RWPE2 (cell line): Measurements from ENCODE around the gene ITSN1.
A peak's percentile ranks its signal among the peaks of the same experiment; 100 is the strongest.

Experiments
- ATAC-seq: fragments of 200-7000 bp; cut with Tn5 transposase; 3 replicates; pipeline ENCODE4 v1.9.1; 2021; ENCODE audit warnings: low read depth
- DNase-seq: peaks from one replicate; pipeline ENCODE4 v3.0.0-alpha.2; 2020; ENCODE audit warnings: low spot score
- H3K27ac ChIP-seq: fragments of 450-650 bp; 2 replicates; pipeline ENCODE4 v1.5.1; 2017; ENCODE audit warnings: mild to moderate bottlenecking; ENCODE audit not compliant: poor library complexity, severe bottlenecking
- H3K27me3 ChIP-seq: fragments of 250-450 bp; sonication (Bioruptor Pico); 2 replicates; pipeline ENCODE4 v1.5.1; 2021; ENCODE audit warnings: mild to moderate bottlenecking, moderate library complexity; ENCODE audit not compliant: insufficient read depth, poor library complexity, severe bottlenecking
- H3K36me3 ChIP-seq: fragments of 250-450 bp; sonication (Bioruptor Pico); 2 replicates; pipeline ENCODE4 v1.5.1; 2020; ENCODE audit warnings: low read depth, mild to moderate bottlenecking, moderate library complexity
- H3K4me1 ChIP-seq: fragments of 250-450 bp; sonication (Bioruptor Pico); 2 replicates; pipeline ENCODE4 v1.5.1; 2021; ENCODE audit warnings: mild to moderate bottlenecking, moderate library complexity; ENCODE audit not compliant: insufficient read depth, poor library complexity, severe bottlenecking
- H3K4me3 ChIP-seq: fragments of 250-450 bp; sonication (Bioruptor Pico); 2 replicates; pipeline ENCODE4 v1.5.1; 2021; ENCODE audit warnings: mild to moderate bottlenecking, moderate library complexity; ENCODE audit not compliant: severe bottlenecking
- H3K9me3 ChIP-seq: fragments of 250-450 bp; sonication (Bioruptor Pico); 2 replicates; pipeline ENCODE4 v1.5.1; 2021; ENCODE audit warnings: mild to moderate bottlenecking, moderate library complexity; ENCODE audit not compliant: severe bottlenecking
- TF ChIP-seq, protein P1 (sequence below): fragments of 450-650 bp; IDR thresholded peaks from one replicate; pipeline ENCODE4 v1.5.1; 2017; ENCODE audit warnings: mild to moderate bottlenecking, moderate library complexity; ENCODE audit not compliant: poor library complexity, severe bottlenecking

Gene ITSN1

DNA sequence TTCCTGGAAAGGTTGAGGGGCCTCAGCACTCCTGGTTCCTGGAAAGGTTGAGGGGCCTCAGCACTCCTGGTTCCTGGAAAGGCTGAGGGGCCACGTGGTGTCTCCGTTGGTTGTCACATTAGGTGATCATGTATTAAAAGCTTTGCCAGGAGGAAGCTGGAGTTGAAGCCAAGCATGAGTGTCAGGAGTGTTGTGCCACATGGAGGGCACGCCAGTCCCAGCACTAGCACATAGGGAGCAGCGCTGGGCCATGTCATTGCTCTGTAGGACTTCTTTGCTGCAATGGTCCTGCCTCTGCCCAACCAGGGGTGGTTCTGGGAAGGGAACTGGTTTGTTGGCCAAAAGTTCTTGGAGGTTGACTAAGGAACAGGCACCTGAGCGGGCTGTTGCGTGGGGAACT lies 260.0 kb downstream of the ITSN1 start:
- H3K27me3 ChIP-seq: no peaks in the 10 kb centered on the region
- H3K4me1 ChIP-seq: no peaks in the 10 kb centered on the region
- no peaks in the 10 kb centered on the region for H3K9me3 ChIP-seq
- DNase-seq: no peak
- TF ChIP-seq, protein P1, sequence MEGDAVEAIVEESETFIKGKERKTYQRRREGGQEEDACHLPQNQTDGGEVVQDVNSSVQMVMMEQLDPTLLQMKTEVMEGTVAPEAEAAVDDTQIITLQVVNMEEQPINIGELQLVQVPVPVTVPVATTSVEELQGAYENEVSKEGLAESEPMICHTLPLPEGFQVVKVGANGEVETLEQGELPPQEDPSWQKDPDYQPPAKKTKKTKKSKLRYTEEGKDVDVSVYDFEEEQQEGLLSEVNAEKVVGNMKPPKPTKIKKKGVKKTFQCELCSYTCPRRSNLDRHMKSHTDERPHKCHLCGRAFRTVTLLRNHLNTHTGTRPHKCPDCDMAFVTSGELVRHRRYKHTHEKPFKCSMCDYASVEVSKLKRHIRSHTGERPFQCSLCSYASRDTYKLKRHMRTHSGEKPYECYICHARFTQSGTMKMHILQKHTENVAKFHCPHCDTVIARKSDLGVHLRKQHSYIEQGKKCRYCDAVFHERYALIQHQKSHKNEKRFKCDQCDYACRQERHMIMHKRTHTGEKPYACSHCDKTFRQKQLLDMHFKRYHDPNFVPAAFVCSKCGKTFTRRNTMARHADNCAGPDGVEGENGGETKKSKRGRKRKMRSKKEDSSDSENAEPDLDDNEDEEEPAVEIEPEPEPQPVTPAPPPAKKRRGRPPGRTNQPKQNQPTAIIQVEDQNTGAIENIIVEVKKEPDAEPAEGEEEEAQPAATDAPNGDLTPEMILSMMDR: no peak
- no peak overlapping the region for H3K4me3 ChIP-seq
- no peak overlapping the region for H3K27ac ChIP-seq
- H3K36me3 ChIP-seq: peaks cover 49% of the 10 kb centered on the region
- ATAC-seq: no peak

GRCh38 chr21:33904041-33904440 lies 261.7 kb downstream of the ITSN1 start:
- DNase-seq (no peak), ATAC-seq (no peak)
- H3K4me3 ChIP-seq: no peak overlapping the region
- TF ChIP-seq, protein P1: no peak
- H3K27me3 ChIP-seq: no peaks in the 10 kb centered on the region
- no peaks in the 10 kb centered on the region for H3K4me1 ChIP-seq
- peaks cover 2% of the 10 kb centered on the region for H3K9me3 ChIP-seq
- H3K27ac ChIP-seq: no peak overlapping the region
- H3K36me3 ChIP-seq: peaks cover 64% of the 10 kb centered on the region

GRCh38 chr21:33908760-33909159 lies 266.5 kb downstream of the ITSN1 start:
- Histone ChIP-seq H3K9me3 (peaks cover 2% of the 10 kb centered on the region), H3K27ac (no peak overlapping the region), H3K4me1 (no peaks in the 10 kb centered on the region), H3K27me3 (no peaks in the 10 kb centered on the region), H3K36me3 (peaks cover 97% of the 10 kb centered on the region), H3K4me3 (no peak overlapping the region)
- TF ChIP-seq, protein P1: no peak
- ATAC-seq (no peak), DNase-seq (no peak)

GRCh38 chr21:33909756-33910155 lies 267.5 kb downstream of the ITSN1 start:
- peaks cover 2% of the 10 kb centered on the region for H3K9me3 ChIP-seq
- peaks cover 93% of the 10 kb centered on the region for H3K36me3 ChIP-seq
- H3K4me3 ChIP-seq: no peak overlapping the region
- DNase-seq: no peak
- H3K27ac ChIP-seq: no peak overlapping the region
- TF ChIP-seq, protein P1: no peak
- no peaks in the 10 kb centered on the region for H3K27me3 ChIP-seq
- H3K4me1 ChIP-seq: no peaks in the 10 kb centered on the region
- ATAC-seq: no peak

DNA sequence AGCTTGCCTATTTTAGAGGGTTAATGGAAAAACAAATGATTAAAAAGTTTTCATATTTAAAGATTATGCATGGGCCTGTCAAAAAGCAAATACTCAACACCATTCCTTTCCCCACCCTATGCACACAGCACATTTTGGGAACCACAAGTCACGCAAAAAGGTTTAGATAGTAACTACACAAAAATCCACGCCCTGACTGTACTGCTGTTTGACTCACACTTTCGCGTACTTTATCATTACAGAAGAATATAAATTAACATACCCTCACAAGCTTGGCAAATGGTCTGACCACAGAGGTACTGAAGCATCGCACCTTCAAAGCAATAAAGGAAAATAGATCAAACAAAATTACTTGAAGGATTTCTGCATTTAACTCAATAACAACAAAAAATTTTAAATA lies 271.9 kb downstream of the ITSN1 start:
- TF ChIP-seq, protein P1: no peak
- H3K4me1 ChIP-seq: no peaks in the 10 kb centered on the region
- H3K27ac ChIP-seq: no peak overlapping the region
- H3K27me3 ChIP-seq: no peaks in the 10 kb centered on the region
- peak overlapping the region; percentile 75 for H3K4me3 ChIP-seq
- H3K9me3 ChIP-seq: no peaks in the 10 kb centered on the region
- peaks cover 51% of the 10 kb centered on the region for H3K36me3 ChIP-seq
- DNase-seq: no peak
- ATAC-seq: no peak
